ENCODE data around the gene ZNF385B. TPM values are rescaled to one million over a fixed set of nuclear protein-coding genes. Genes with fewer than 3 reads are reported as not detected.

ZNF385B gene
- total RNA-seq, 1 experiment from 2014 or later, result 0.33 TPM

DNA sequence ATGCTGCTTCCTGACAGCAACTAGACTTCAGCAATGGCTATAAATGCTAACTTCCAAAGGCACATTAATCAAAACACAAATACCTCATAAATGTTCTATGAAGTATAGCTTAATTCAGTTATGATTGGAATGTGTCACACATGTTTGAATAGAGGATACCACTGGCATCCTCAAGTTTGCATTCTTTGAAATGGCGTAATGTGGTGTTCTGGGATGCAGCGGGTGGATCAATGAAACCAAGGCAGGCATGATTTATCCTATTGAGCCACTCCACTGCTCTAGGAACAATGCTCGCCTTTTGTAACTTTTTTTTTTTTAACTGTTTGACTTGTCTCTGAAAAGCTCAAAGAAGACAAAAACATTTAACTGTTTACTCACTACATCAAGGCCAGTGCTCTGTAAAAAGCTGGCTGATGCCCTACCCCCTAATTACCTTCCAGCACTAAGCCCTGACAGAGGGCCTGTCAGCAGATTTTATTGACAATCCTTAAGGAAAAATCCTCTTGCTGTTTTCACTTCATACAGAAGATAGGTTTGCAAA is 318.0 kb downstream of the ZNF385B start:
- CTCF ChIA-PET, result no interaction called here
- no peak for TF ChIP-seq CTCF (IDR thresholded peaks at IDR 0.05; ENCODE audit: unreplicated experiment)
- intact Hi-C loops (cut with micrococcal nuclease), result no loop called here
- POLR2A ChIA-PET, result no interaction called here
- no TSS peak for BruUV-seq (replicated peaks)
- H3K27ac Mint-ChIP-seq (ENCODE audit: low read depth, unreplicated experiment), result no peak overlapping the region
- peak; percentile 7 for DNase-seq (ENCODE audit: unreplicated experiment)
- no peaks in the 10 kb centered on the region for H3K27me3 Mint-ChIP-seq (ENCODE audit: insufficient read depth, unreplicated experiment)
- no peak overlapping the region for H3K4me3 Mint-ChIP-seq (ENCODE audit: unreplicated experiment)
- H3K9me3 Mint-ChIP-seq (ENCODE audit: unreplicated experiment), result no peaks in the 10 kb centered on the region
- H3K4me1 Mint-ChIP-seq (ENCODE audit: insufficient read depth, unreplicated experiment), result no peaks in the 10 kb centered on the region
- H3K36me3 Mint-ChIP-seq (ENCODE audit: insufficient read depth, unreplicated experiment), result no peaks in the 10 kb centered on the region

- intact Hi-C loops (cut with micrococcal nuclease), result no loop called here
- no peak overlapping the region for H3K4me3 Mint-ChIP-seq (ENCODE audit: unreplicated experiment)
- no peaks in the 10 kb centered on the region for H3K4me1 Mint-ChIP-seq (ENCODE audit: insufficient read depth, unreplicated experiment)
- CTCF ChIA-PET, result no interaction called here
- no peaks in the 10 kb centered on the region for H3K9me3 Mint-ChIP-seq (ENCODE audit: unreplicated experiment)
- BruUV-seq (replicated peaks), result no TSS peak
- H3K36me3 Mint-ChIP-seq (ENCODE audit: insufficient read depth, unreplicated experiment), result no peaks in the 10 kb centered on the region
- DNase-seq (ENCODE audit: unreplicated experiment), result no peak
- POLR2A ChIA-PET, result no interaction called here
- no peak for TF ChIP-seq CTCF (IDR thresholded peaks at IDR 0.05; ENCODE audit: unreplicated experiment)
- no peaks in the 10 kb centered on the region for H3K27me3 Mint-ChIP-seq (ENCODE audit: insufficient read depth, unreplicated experiment)
- no peak overlapping the region for H3K27ac Mint-ChIP-seq (ENCODE audit: low read depth, unreplicated experiment)
Measured at GRCh38 chr2:179541586-179541985, 319.8 kb downstream of the ZNF385B start.

DNA sequence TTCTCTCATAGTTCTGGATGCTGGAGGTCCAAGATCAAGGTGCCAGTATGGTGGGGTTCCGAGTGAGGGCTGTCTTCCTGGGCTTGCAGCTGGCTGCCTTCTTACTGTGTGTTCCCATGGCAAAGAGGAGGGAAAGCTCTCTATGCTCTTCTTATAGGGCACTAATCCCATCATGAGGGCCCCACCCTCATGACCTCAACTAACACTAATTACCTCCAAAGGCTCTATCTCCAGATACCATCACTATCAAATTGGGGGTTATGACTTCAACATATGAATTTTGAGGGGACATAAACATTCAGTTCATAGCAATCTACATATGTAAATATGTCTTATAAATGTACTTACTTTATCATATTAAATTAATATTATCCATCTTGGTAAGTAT is 322.3 kb downstream of the ZNF385B start:
- ChIA-PET POLR2A (interaction anchor here (0.6 kb wide), 1 partner anchor 293 kb away, joined by 3 read pairs; no protein-coding TSS in a partner anchor), CTCF (interaction anchor here (0.6 kb wide), 1 partner anchor 74 kb away, joined by 3 read pairs; no protein-coding TSS in a partner anchor)
- Mint-ChIP-seq H3K4me1 (ENCODE audit: insufficient read depth, unreplicated experiment) (no peaks in the 10 kb centered on the region), H3K36me3 (ENCODE audit: insufficient read depth, unreplicated experiment) (no peaks in the 10 kb centered on the region), H3K27ac (ENCODE audit: low read depth, unreplicated experiment) (no peak overlapping the region), H3K9me3 (ENCODE audit: unreplicated experiment) (no peaks in the 10 kb centered on the region), H3K4me3 (ENCODE audit: unreplicated experiment) (no peak overlapping the region), H3K27me3 (ENCODE audit: insufficient read depth, unreplicated experiment) (no peaks in the 10 kb centered on the region)
- no peak for DNase-seq (ENCODE audit: unreplicated experiment)
- intact Hi-C loops (cut with micrococcal nuclease), result no loop called here
- TF ChIP-seq CTCF (IDR thresholded peaks at IDR 0.05; ENCODE audit: unreplicated experiment), result no peak
- no TSS peak for BruUV-seq (replicated peaks)

GRCh38 chr2:179538406-179539123 is 322.8 kb downstream of the ZNF385B start:
- H3K4me1 Mint-ChIP-seq (ENCODE audit: insufficient read depth, unreplicated experiment), result no peaks in the 10 kb centered on the region

More at GRCh38 chr2:179538406-179539123, 322.8 kb downstream of the ZNF385B start:
- Mint-ChIP-seq H3K36me3 (ENCODE audit: insufficient read depth, unreplicated experiment) (no peaks in the 10 kb centered on the region), H3K4me3 (ENCODE audit: unreplicated experiment) (no peak overlapping the region), H3K9me3 (ENCODE audit: unreplicated experiment) (no peaks in the 10 kb centered on the region), H3K27ac (ENCODE audit: low read depth, unreplicated experiment) (no peak overlapping the region), H3K27me3 (ENCODE audit: insufficient read depth, unreplicated experiment) (no peaks in the 10 kb centered on the region)
- intact Hi-C loops (cut with micrococcal nuclease), result no loop called here
- peak; percentile 41 for DNase-seq (ENCODE audit: unreplicated experiment)
- ChIA-PET POLR2A (interaction anchor here (0.6 kb wide), 1 partner anchor 294 kb away, joined by 3 read pairs; no protein-coding TSS in a partner anchor), CTCF (interaction anchor here (0.6 kb wide), 1 partner anchor 74 kb away, joined by 3 read pairs; no protein-coding TSS in a partner anchor)
- BruUV-seq (replicated peaks), result no TSS peak
- TF ChIP-seq CTCF (IDR thresholded peaks at IDR 0.05; ENCODE audit: unreplicated experiment), result no peak

All from MCF 10A (cell line).